Adrenal gland (tissue), 12 donors: ENCODE results near the gene HDAC11. TPM values are rescaled to one million over a fixed set of nuclear protein-coding genes. Genes with fewer than 3 reads are reported as not detected.
A peak's percentile ranks its signal among the peaks of the same experiment; 100 is the strongest.

Source experiments
- DNase-seq, 7 donors: peaks; one replicate each; pipeline ENCODE4 v3.0.0-alpha.2; 2019 to 2020
- H3K27ac ChIP-seq, 5 donors: fragments of 200-600 bp; sonication (generic) in 4 of 5; 1 replicate in 3 of 5; 2 replicates in 2 of 5; pipeline versions ENCODE4 v1.5.1 to v1.8.0; 2016 to 2020; ENCODE audit warnings: mild to moderate bottlenecking in 1 of 5
- H3K27me3 ChIP-seq: fragments of 200-600 bp; 2 replicates; pipeline ENCODE4 v1.8.0; 2021
- H3K36me3 ChIP-seq, 2 donors: fragments of 200-600 bp; replicated peaks in 1 of 2; 1 replicate in 1 of 2; 2 replicates in 1 of 2; pipeline versions ENCODE4 v1.5.1 to v1.8.0; 2018 to 2022
- H3K4me1 ChIP-seq, 2 donors: fragments of 200-600 bp; replicated peaks in 1 of 2; 1 replicate in 1 of 2; 2 replicates in 1 of 2; pipeline versions ENCODE4 v1.5.1 to v1.8.0; 2018 to 2021
- H3K4me3 ChIP-seq, 4 donors: fragments of 200-600 bp; sonication (generic) in 3 of 4; one replicate each; pipeline ENCODE4 v1.5.1; 2016 to 2018
- H3K9me3 ChIP-seq, 3 donors: fragments of 200-600 bp; sonication (generic) in 1 of 3; replicated peaks in 1 of 3; 1 replicate in 2 of 3; 2 replicates in 1 of 3; pipeline versions ENCODE4 v1.5.1 to v1.8.0; 2016 to 2021
- CTCF ChIP-seq, 6 experiments: fragments of 450-650 bp in 4 of 6; fragments of 200-600 bp in 2 of 6; sonication (generic) in 1 of 6; IDR thresholded peaks; 1 replicate in 5 of 6; 2 replicates in 1 of 6; pipeline versions ENCODE4 v1.5.1 to v1.8.0; 2016 to 2021; ENCODE audit warnings: antibody characterized with exemption in 6 of 6, mild to moderate bottlenecking in 2 of 6, moderate library complexity in 1 of 6
- POLR2A ChIP-seq, 2 donors: fragments of 450-650 bp; IDR thresholded peaks; one replicate each; pipeline ENCODE4 v1.6.1; 2017; ENCODE audit warnings: antibody characterized with exemption in 2 of 2, mild to moderate bottlenecking in 2 of 2, moderate library complexity in 1 of 2
- WGBS, 4 donors: extraction: QIAGEN DNeasy Blood & Tissue Kit in 2 of 4; methylation state at CpG; one replicate each; pipeline versions ENCODE4 v1.1.5 to v1.1.7; 2013 to 2017; 5-methylcytosine and 5-hydroxymethylcytosine counted together
- intact Hi-C, 2 donors: fragments of 100-400 bp; cut with DNase I; formaldehyde crosslinking; loops; one replicate each; pipeline versions ENCODE4 v1.14.1 to v1.15.0; 2022 to 2023
- polyA plus RNA-seq, 3 donors: library from polyadenylated mRNA; stranded (reverse); fragments of 200-250 nt in 2 of 3; fragments of 350-450 nt in 1 of 3; fragmentation: Illumina TruSeq in 1 of 3; extraction: RNeasy Lipid Tissue Mini Kit (QIAGEN cat#74804) in 1 of 3; gene quantifications; one replicate each; pipeline ENCODE4 v1.2.3, GENCODE V29; 2013 to 2014
- total RNA-seq, 9 donors: library from RNA; depleted of rRNA in 4 of 9; stranded (reverse); fragments of >200 nt in 4 of 9; fragments of 120-200 nt in 1 of 9; fragmentation: NEBNext Ultra II Directional in 1 of 9; extraction: Animal tissue kit (Norgen Biotek cat#: 25700) in 1 of 9; gene quantifications; one replicate each; pipeline versions ENCODE4 v1.1.0 to v1.2.4, GENCODE V29; 2013 to 2023
- donor health status: healthy with polysubstance abuse.
- donor health status: Bipolar disorder and iron deficiency.
- donor health status: DM: yes; HTN: yes; CAD: no.
- donor health status: DM: no; HTN: no; CAD: no.
- donor health status: DM: no; HTN: no; CAD: no.
- donor health status: DM: yes; HTN: yes; CAD: no.

The HDAC11 gene
- total and polyA plus RNA-seq, 12 donors: 6.9 to 58.0 (median 15.9) TPM

- peak in 4 of 7 donors; percentile 18 to 48 (median 38) for DNase-seq
- H3K27me3 ChIP-seq: peaks cover 15% of the 10 kb centered on the region
- no peaks in the 10 kb centered on the region for H3K4me1 ChIP-seq
- WGBS, 4 donors: 42 to 78% (median 52%) methylated on average over 6 to 9 of the region's 9 CpGs
- no peaks in the 10 kb centered on the region for H3K36me3 ChIP-seq
- no peak for TF ChIP-seq CTCF (IDR thresholded peaks at IDR 0.05)
- no peak for TF ChIP-seq POLR2A (IDR thresholded peaks at IDR 0.05)
- H3K9me3 ChIP-seq: no peaks in the 10 kb centered on the region
- H3K4me3 ChIP-seq: no peak overlapping the region
- peak overlapping the region in 1 of 5 donors; percentile 1 for H3K27ac ChIP-seq
- intact Hi-C loops: no loop called here
These were observed 66.6 kb downstream of the HDAC11 start for GRCh38 chr3:13546667-13547171.

GRCh38 chr3:13547591-13548371 is 67.7 kb downstream of the HDAC11 start:
- no peak overlapping the region for H3K4me3 ChIP-seq
- TF ChIP-seq POLR2A (IDR thresholded peaks at IDR 0.05): no peak
- TF ChIP-seq CTCF (IDR thresholded peaks at IDR 0.05): no peak
- intact Hi-C loops: no loop called here
- no peak for DNase-seq
- no peaks in the 10 kb centered on the region for H3K4me1 ChIP-seq
- H3K9me3 ChIP-seq: no peaks in the 10 kb centered on the region
- no peaks in the 10 kb centered on the region for H3K36me3 ChIP-seq
- WGBS, 4 donors: 88 to 90% (median 88%) methylated on average over 8 to 10 of the region's 10 CpGs
- H3K27me3 ChIP-seq: peaks cover 15% of the 10 kb centered on the region
- H3K27ac ChIP-seq: no peak overlapping the region

- Histone ChIP-seq H3K9me3 (no peaks in the 10 kb centered on the region), H3K4me1 (no peaks in the 10 kb centered on the region), H3K36me3 (no peaks in the 10 kb centered on the region), H3K27me3 (peaks cover 20% of the 10 kb centered on the region), H3K27ac (no peak within 1 kb of the TSS), H3K4me3 (no peak within 1 kb of the TSS)
- DNase-seq: peak in 1 of 7 donors; percentile 12
- 6 to 19% (median 9%) methylated on average over 13 to 107 of the region's 107 CpGs for WGBS, 4 donors
- TF ChIP-seq CTCF (IDR thresholded peaks at IDR 0.05): no peak
- no peak for TF ChIP-seq POLR2A (IDR thresholded peaks at IDR 0.05)
- intact Hi-C loops: no loop called here
These were observed 68.9 kb downstream of the HDAC11 start, which contains the start of gene FBLN2 for GRCh38 chr3:13548696-13549622. Gene FBLN2, plus strand, starts transcription at chr3:13549125. Its CDS starts 21,231 bp downstream, at chr3:13570356.
